ENCODE results near the gene DYNC1I1.

DNA sequence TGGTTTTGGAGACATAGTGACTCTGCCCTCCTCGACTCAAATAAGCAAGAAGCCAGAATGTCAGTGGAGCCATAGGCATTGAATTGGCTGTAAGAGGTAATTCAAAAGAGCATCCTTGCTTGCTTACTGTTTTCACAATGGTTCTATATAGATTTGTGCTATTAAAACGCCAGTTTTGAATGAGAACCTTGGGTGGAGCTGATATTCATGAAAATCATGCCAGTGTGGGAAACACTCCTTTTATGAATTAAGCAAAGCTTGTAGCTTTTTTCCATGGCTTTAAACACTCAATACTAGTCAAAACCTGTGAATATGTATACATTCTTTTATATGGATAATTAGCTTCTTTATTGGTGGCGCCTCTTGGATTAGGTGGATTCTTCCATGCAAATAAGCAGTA lies 297.0 kb downstream of the DYNC1I1 start:
- TF ChIP-seq ZNF274 (IDR thresholded peaks at IDR 0.05; ENCODE audit: low read depth, low read length): no peak
- no peak for TF ChIP-seq SUZ12 (IDR thresholded peaks at IDR 0.05; ENCODE audit: extremely low read depth, insufficient read depth, insufficient read length)
- TF ChIP-seq YY1 (IDR thresholded peaks at IDR 0.05; ENCODE audit: insufficient read depth, insufficient read length): no peak
